Stimulated activated CD4-positive, alpha-beta T cell treated with anti-CD3 and anti-CD28 coated beads, TNF-alpha, amount 100 ng/mL, for 48 hours (primary cell): ENCODE data around the gene PCAT6.

Experiments
- DNase-seq, 3 donors: peaks; one replicate each; pipeline ENCODE4 v3.0.0-alpha.2; 2020; ENCODE audit warnings: low read depth in 3 of 3

Gene PCAT6

GRCh38 chr1:202848191-202848542 lies 37.4 kb downstream of the PCAT6 start:
- DNase-seq: no peak

DNA sequence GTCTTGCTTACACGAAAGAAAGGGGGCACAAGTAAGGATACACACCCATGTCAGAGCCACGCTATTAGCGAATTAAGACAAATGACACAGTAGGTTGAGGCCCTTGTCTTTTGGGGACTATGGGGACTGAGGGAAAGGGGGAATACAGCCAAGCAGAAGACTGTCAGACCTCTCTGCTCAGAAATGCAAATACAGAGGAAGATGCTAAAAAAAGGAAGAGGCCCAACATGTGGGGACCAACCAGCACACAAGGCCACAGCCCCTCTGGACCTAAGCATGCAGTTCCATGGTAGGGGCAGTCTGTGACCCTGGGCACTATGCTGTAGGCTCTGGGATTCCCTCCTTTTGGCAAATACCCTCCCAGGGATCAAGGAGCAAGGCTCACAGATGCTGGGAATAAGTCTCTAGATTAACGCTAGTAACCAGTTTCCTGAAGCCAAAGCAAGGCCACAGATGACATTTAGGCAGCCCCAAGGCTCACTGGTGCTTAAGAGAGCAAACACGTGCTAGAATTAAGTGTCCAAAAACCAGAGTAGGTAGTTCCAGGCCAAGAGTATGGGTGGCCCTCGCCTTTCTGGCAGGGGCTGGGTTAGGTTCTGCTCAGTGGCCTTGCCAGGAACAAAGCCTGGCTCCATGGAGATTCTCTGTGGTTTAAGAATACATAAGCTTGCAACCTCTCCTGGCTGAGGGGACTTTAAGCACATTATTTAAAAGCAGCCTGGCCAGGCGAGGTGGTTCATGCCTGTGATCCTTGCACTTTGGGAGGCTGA lies 40.0 kb downstream of the PCAT6 start:
- DNase-seq: no peak

DNA sequence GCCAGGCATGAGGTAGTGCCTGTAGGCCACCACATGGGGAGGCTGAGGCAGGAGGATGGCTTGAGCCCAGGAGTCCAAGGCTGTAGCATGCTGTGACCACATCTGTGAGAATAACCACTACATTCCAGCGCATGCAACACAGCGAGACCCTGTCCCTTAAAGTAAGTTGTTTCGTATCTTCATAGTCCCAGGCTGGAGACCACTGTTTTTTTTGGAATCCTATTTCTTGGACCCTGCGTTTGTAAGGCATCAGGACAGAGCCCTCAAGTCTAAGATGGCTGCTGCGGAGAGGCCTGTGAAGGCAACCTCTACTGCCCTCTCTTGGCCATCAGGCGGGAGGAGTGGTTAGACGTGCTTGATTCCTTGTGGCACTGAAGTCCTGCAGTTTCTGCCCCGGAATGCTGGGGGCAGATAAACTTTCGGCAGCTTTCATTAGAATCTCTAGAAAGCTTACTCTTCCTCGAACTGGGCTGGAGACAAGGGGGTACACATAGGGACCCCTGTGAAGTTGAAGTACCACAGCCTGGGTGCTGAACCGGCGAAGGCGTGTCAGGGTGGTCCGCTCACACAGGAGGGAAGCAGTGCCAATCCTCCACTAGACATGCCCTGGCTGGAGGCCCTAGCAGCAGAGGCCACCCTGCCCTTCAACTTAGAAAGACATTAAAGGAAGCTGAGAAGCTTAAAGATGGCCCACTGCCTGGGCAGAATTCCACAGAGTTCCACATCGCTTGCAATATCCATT lies 41.6 kb downstream of the PCAT6 start:
- DNase-seq: peak in 1 of 3 donors; percentile 27

DNA sequence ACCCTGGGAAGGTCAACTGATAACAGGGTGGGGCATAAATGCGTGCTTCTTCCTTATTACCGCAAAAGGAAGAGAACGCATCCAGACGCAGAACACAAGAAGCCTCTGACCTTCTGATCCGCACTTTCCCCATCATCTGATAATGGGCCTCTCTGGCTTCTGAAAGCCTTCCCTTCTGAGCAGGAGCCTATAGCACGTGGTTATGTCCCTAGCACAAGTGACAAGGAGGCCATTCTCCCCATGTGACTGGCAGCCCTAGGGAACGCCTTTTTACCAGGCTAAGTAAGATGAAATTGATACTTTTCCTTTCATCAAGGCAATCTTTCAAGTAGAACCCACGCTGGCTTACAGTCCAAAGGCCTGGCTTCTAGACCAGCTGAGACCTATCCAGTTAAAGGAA lies 44.0 kb downstream of the PCAT6 start:
- DNase-seq: no peak

DNA sequence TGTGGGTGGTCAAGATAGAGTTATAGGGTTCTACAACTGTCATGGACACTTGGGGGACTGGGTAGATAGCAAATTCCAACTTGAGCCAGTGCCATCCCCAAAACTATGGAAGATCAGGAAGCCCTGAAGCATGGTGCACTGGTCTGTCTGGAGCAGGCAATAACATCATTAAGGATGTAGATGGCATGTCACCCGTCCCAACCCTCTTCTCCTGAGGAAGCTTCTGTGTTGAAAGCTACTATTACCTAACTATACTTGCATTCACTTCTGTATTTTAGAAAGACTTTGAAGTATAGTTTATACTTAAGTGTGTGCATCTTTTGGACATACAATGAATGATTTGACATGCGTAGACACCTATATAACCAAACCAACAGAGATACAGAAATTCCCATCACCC lies 45.3 kb downstream of the PCAT6 start:
- no peak for DNase-seq

DNA sequence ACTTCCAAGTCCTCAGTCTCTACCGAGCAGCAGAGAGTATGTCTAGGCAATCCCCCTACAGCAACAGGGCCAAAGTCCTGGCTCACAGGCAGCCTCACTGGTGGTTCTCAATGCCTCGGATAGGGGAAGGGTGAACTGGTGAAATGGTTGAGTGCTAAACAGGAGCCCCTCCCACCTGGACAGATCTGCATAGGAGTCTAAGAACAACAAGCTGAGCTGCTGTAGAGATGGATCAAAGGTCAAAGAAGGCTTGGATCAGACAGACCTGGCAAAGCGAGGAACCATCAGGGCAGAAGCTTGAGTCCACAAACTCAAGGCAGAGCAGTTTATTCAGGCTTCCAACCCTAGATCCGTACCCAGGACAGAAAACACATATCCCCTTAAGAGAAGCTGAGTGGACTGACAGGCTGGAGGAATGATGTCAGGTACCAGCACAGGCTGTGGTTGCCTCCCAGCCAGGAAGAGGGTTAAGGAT lies 46.4 kb downstream of the PCAT6 start:
- DNase-seq: no peak

- no peak for DNase-seq
These were observed 47.6 kb downstream of the PCAT6 start for GRCh38 chr1:202858331-202858730.

GRCh38 chr1:202858789-202859414 lies 48.1 kb downstream of the PCAT6 start:
- DNase-seq: no peak

- DNase-seq: no peak
These were observed 50.1 kb downstream of the PCAT6 start for GRCh38 chr1:202860744-202861419.
